ENCODE data around the gene RERE.
"Not testable (repeated sequence)": the region's sequence is repeated elsewhere in the genome, so short reads cannot be mapped to it uniquely, and the experiment has no call there.

RERE gene

GRCh38 chr1:8712413-8713231 is 104.8 kb downstream of the RERE start:
- DNase-seq, result peak; percentile 78

- no peak for DNase-seq
Observed at GRCh38 chr1:8711873-8712412, 105.5 kb downstream of the RERE start.

- no peak for DNase-seq
Observed at GRCh38 chr1:8711151-8711550, 106.3 kb downstream of the RERE start.

- DNase-seq, result no peak
Observed at GRCh38 chr1:8708259-8708658, 109.2 kb downstream of the RERE start.

- DNase-seq, result peak; percentile 96
Observed at GRCh38 chr1:8706995-8707396, 110.4 kb downstream of the RERE start.

- no peak for DNase-seq
Observed at GRCh38 chr1:8706291-8706690, 111.1 kb downstream of the RERE start.

- DNase-seq, result peak; percentile 79
Observed at GRCh38 chr1:8704866-8705506, 112.5 kb downstream of the RERE start.

- peak; percentile 88 for DNase-seq
Observed at GRCh38 chr1:8702850-8703810, 114.3 kb downstream of the RERE start.

- DNase-seq, result no peak
Observed at GRCh38 chr1:8702472-8702849, 115.0 kb downstream of the RERE start.

- no peak for DNase-seq
Observed at GRCh38 chr1:8701794-8702471, 115.5 kb downstream of the RERE start.

GRCh38 chr1:8699679-8700078 is 117.8 kb downstream of the RERE start:
- DNase-seq, result no peak

GRCh38 chr1:8698937-8699447 is 118.4 kb downstream of the RERE start:
- no peak for DNase-seq

- DNase-seq, result no peak
Observed at GRCh38 chr1:8698012-8698630, 119.3 kb downstream of the RERE start.

GRCh38 chr1:8695442-8695841 is 122.0 kb downstream of the RERE start:
- not testable (repeated sequence) for DNase-seq

- no peak for DNase-seq
Observed at GRCh38 chr1:8693107-8693506, 124.3 kb downstream of the RERE start.

- no peak for DNase-seq
Observed at GRCh38 chr1:8691662-8692061, 125.8 kb downstream of the RERE start.

- DNase-seq, result no peak
Observed at GRCh38 chr1:8690253-8690525, 127.3 kb downstream of the RERE start.

- no peak for DNase-seq
Observed at GRCh38 chr1:8689431-8690252, 127.8 kb downstream of the RERE start.

- DNase-seq, result no peak
Observed at GRCh38 chr1:8687538-8687937, 129.9 kb downstream of the RERE start.

GRCh38 chr1:8687039-8687438 is 130.4 kb downstream of the RERE start:
- no peak for DNase-seq

- no peak for DNase-seq
Observed at GRCh38 chr1:8685463-8685862, 132.0 kb downstream of the RERE start.
